Vagina (tissue), 2 donors: ENCODE data around the gene ANKUB1. TPM values are rescaled to one million over a fixed set of nuclear protein-coding genes. Genes with fewer than 3 reads are reported as not detected.

Source experiments
- DNase-seq, 2 donors: peaks; one replicate each; pipeline ENCODE4 v3.0.0-alpha.2; 2017; ENCODE audit errors: extremely low spot score in 2 of 2
- H3K27ac ChIP-seq: fragments of 200-600 bp; sonication (generic); one replicate; pipeline ENCODE4 v1.5.1; 2019
- H3K27me3 ChIP-seq: fragments of 200-600 bp; sonication (generic); one replicate; pipeline ENCODE4 v1.5.1; 2019
- H3K36me3 ChIP-seq, 2 donors: fragments of 200-600 bp; sonication (generic); one replicate each; pipeline ENCODE4 v1.5.1; 2017 to 2019
- H3K4me1 ChIP-seq: fragments of 200-600 bp; sonication (generic); one replicate; pipeline ENCODE4 v1.5.1; 2019
- H3K4me3 ChIP-seq, 2 donors: fragments of 200-600 bp; sonication (generic); 1 replicate in 1 of 2; 2 replicates in 1 of 2; pipeline ENCODE4 v1.5.1; 2016 to 2019
- H3K9me3 ChIP-seq: fragments of 200-600 bp; sonication (generic); one replicate; pipeline ENCODE4 v1.5.1; 2019
- POLR2A ChIP-seq, 2 donors: fragments of 450-650 bp; IDR thresholded peaks; one replicate each; pipeline ENCODE4 v1.6.1; 2017; ENCODE audit warnings: antibody characterized with exemption in 2 of 2, mild to moderate bottlenecking in 2 of 2, moderate library complexity in 2 of 2
- POLR2AphosphoS5 ChIP-seq, 2 donors: sonication (generic); formaldehyde crosslinking; IDR thresholded peaks; one replicate each; pipeline ENCODE4 v1.9.0; 2017; ENCODE audit warnings: antibody characterized with exemption in 2 of 2, mild to moderate bottlenecking in 2 of 2, low read depth in 1 of 2; ENCODE audit not compliant: insufficient read depth in 1 of 2
- intact Hi-C: fragments of 100-400 bp; cut with DNase I; formaldehyde crosslinking; loops from one replicate; pipeline ENCODE4 v1.15.1; 2023
- total RNA-seq: library from RNA; depleted of rRNA; stranded (reverse); fragments of >200 nt; gene quantifications from one replicate; pipeline ENCODE4 v1.2.3, GENCODE V29; 2016
- TF ChIP-seq, protein P1 (sequence below), 3 experiments: fragments of 450-650 bp in 2 of 3; fragments of 200-600 bp in 1 of 3; sonication (generic) in 1 of 3; IDR thresholded peaks; one replicate each; pipeline ENCODE4 v1.5.1; 2017 to 2019; ENCODE audit warnings: antibody characterized with exemption in 3 of 3, mild to moderate bottlenecking in 2 of 3, moderate library complexity in 2 of 3

The ANKUB1 gene
- total RNA-seq, 1 donor from 2014 or later = not detected

DNA sequence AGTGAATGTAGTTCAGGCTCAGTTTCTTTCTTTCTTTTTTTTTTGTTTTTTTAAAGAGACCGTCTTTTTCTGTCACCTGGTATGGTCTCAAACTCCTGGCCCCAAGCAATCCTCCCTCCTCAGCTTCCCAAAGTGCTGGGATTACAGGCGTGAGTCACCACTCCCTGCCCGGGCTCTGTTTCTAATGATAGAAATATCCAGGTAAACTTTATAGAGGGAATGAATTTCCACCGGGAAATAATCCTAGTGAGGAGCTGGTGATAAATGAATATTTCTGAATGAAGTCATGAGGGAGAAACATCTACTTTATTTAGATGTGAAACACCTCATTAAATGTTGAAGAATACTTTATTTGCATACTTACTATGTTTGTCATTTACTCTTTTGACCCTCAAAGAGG, 27.8 kb upstream of the ANKUB1 start:
- Histone ChIP-seq H3K27ac (no peak overlapping the region), H3K27me3 (no peaks in the 10 kb centered on the region), H3K36me3 (no peaks in the 10 kb centered on the region), H3K9me3 (no peaks in the 10 kb centered on the region), H3K4me1 (peaks cover 28% of the 10 kb centered on the region), H3K4me3 (no peak overlapping the region)
- no peak for TF ChIP-seq POLR2A (IDR thresholded peaks at IDR 0.05)
- no peak for DNase-seq
- intact Hi-C loops = no loop called here

DNA sequence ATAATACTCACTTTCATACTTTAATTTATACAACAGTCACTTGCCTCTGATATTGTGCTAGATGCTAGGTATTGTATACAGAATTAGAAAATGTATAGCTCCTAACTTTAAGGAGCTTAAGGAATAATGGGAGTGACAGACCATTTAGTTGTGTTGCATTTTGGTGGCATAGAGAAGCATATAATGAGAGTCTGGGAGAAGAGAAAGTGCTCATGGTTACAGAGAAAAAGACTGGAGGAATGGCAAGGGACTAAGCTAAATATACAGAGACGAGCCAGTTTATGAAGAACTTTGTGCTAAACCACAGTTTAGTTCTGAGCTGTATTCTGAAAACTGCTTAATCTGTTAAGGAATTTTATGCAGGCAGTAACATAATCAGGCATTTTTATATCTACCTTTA, 27.1 kb upstream of the ANKUB1 start:
- TF ChIP-seq POLR2A (IDR thresholded peaks at IDR 0.05) (no peak), POLR2AphosphoS5 (IDR thresholded peaks at IDR 0.05; ENCODE audit: insufficient read depth in 1 of 2, low read depth in 1 of 2) (no peak)
- TF ChIP-seq, protein P1, sequence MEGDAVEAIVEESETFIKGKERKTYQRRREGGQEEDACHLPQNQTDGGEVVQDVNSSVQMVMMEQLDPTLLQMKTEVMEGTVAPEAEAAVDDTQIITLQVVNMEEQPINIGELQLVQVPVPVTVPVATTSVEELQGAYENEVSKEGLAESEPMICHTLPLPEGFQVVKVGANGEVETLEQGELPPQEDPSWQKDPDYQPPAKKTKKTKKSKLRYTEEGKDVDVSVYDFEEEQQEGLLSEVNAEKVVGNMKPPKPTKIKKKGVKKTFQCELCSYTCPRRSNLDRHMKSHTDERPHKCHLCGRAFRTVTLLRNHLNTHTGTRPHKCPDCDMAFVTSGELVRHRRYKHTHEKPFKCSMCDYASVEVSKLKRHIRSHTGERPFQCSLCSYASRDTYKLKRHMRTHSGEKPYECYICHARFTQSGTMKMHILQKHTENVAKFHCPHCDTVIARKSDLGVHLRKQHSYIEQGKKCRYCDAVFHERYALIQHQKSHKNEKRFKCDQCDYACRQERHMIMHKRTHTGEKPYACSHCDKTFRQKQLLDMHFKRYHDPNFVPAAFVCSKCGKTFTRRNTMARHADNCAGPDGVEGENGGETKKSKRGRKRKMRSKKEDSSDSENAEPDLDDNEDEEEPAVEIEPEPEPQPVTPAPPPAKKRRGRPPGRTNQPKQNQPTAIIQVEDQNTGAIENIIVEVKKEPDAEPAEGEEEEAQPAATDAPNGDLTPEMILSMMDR (IDR thresholded peaks at IDR 0.05) = no peak
- intact Hi-C loops = no loop called here
- no peak for DNase-seq
- H3K4me1 ChIP-seq = peaks cover 35% of the 10 kb centered on the region
- no peaks in the 10 kb centered on the region for H3K9me3 ChIP-seq
- H3K4me3 ChIP-seq = no peak overlapping the region
- no peak overlapping the region for H3K27ac ChIP-seq
- no peaks in the 10 kb centered on the region for H3K27me3 ChIP-seq
- no peaks in the 10 kb centered on the region for H3K36me3 ChIP-seq

GRCh38 chr3:149816986-149817385, 24.6 kb upstream of the ANKUB1 start:
- intact Hi-C loops = no loop called here
- TF ChIP-seq POLR2AphosphoS5 (IDR thresholded peaks at IDR 0.05; ENCODE audit: insufficient read depth in 1 of 2, low read depth in 1 of 2) (peak in 1 of 2 donors; percentile 19), POLR2A (IDR thresholded peaks at IDR 0.05) (no peak)
- Histone ChIP-seq H3K9me3 (no peaks in the 10 kb centered on the region), H3K4me1 (peaks cover 43% of the 10 kb centered on the region), H3K27me3 (no peaks in the 10 kb centered on the region), H3K36me3 (no peaks in the 10 kb centered on the region), H3K4me3 (no peak overlapping the region), H3K27ac (no peak overlapping the region)
- DNase-seq = no peak

- Histone ChIP-seq H3K9me3 (no peaks in the 10 kb centered on the region), H3K27me3 (no peaks in the 10 kb centered on the region), H3K27ac (no peak overlapping the region), H3K36me3 (no peaks in the 10 kb centered on the region), H3K4me3 (no peak overlapping the region), H3K4me1 (peaks cover 48% of the 10 kb centered on the region)
- TF ChIP-seq, protein P1 (IDR thresholded peaks at IDR 0.05) = no peak
- TF ChIP-seq POLR2A (IDR thresholded peaks at IDR 0.05) = no peak
- no peak for TF ChIP-seq POLR2AphosphoS5 (IDR thresholded peaks at IDR 0.05; ENCODE audit: insufficient read depth in 1 of 2, low read depth in 1 of 2)
- intact Hi-C loops = no loop called here
- no peak for DNase-seq
Observed at GRCh38 chr3:149816311-149816710, 24.0 kb upstream of the ANKUB1 start.

- peaks cover 48% of the 10 kb centered on the region for H3K4me1 ChIP-seq
- no peaks in the 10 kb centered on the region for H3K9me3 ChIP-seq
- no peaks in the 10 kb centered on the region for H3K36me3 ChIP-seq
- H3K27ac ChIP-seq = no peak overlapping the region
- H3K27me3 ChIP-seq = no peaks in the 10 kb centered on the region
- H3K4me3 ChIP-seq = no peak overlapping the region
- no peak for DNase-seq
- TF ChIP-seq, protein P1 (IDR thresholded peaks at IDR 0.05) = no peak
- TF ChIP-seq POLR2A (IDR thresholded peaks at IDR 0.05) (no peak), POLR2AphosphoS5 (IDR thresholded peaks at IDR 0.05; ENCODE audit: insufficient read depth in 1 of 2, low read depth in 1 of 2) (no peak)
- intact Hi-C loops = no loop called here
Observed at GRCh38 chr3:149815728-149816127, 23.4 kb upstream of the ANKUB1 start.

GRCh38 chr3:149815321-149815720, 23.0 kb upstream of the ANKUB1 start:
- intact Hi-C loops = no loop called here
- H3K27me3 ChIP-seq = no peaks in the 10 kb centered on the region
- TF ChIP-seq POLR2A (IDR thresholded peaks at IDR 0.05) = no peak
- TF ChIP-seq POLR2AphosphoS5 (IDR thresholded peaks at IDR 0.05; ENCODE audit: insufficient read depth in 1 of 2, low read depth in 1 of 2) = no peak
- TF ChIP-seq, protein P1 (IDR thresholded peaks at IDR 0.05) = no peak
- no peak for DNase-seq
- H3K27ac ChIP-seq = no peak overlapping the region
- H3K4me1 ChIP-seq = peaks cover 48% of the 10 kb centered on the region
- no peaks in the 10 kb centered on the region for H3K36me3 ChIP-seq
- no peaks in the 10 kb centered on the region for H3K9me3 ChIP-seq
- peak overlapping the region in 1 of 2 donors; percentile 92 for H3K4me3 ChIP-seq
